NCI-H2196 treated with DMSO at 0.1 percent for 48 hours (cell line): ENCODE data around the gene CEACAM20.
"Not testable (repeated sequence)": the region's sequence is repeated elsewhere in the genome, so short reads cannot be mapped to it uniquely, and the experiment has no call there.

Source experiments
- DNase-seq: peaks from one replicate; lab custom pipeline; 2025; ENCODE audit not compliant: unreplicated experiment; lab: John Stamatoyannopoulos, UW

The CEACAM20 gene

DNA sequence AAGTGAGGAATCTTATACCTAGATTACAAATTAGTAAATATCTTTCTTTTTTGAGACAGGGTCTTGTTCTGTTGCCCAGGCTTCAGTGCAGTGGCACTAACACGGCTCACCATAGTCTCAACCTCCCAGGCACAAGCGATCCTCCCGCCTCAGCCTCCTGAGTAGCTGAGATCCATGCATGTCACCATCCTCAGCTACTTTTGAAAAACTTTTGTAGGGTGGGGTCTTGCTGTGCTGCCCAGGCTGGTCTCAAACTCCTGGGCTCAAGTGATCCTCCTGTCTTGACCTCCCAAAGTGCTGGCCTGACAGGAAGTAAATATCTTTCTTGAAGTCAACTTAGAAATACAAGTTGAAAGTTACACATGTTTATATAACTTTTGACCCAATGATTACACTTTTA is 20.0 kb upstream of the CEACAM20 start:
- no peak for DNase-seq

DNA sequence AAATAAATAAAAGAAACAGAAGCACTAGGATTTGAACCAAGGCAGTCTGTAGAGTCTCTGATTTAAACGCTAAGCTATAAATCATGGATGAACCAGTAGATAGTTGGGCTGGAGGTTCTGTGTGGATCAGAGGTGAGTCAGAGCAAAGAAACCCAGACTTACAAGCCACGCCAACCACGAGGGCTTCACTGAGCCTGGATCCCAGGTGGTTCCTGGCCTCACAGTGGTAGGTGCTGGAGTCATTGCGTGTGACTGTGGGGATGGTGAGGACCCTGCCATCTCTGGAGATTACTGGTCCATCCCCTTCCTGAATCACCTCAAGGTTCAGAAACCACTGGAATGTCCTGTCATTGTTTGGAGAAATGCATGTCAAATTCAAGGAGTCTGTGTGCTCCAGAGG is 19.3 kb upstream of the CEACAM20 start:
- DNase-seq, result no peak

DNA sequence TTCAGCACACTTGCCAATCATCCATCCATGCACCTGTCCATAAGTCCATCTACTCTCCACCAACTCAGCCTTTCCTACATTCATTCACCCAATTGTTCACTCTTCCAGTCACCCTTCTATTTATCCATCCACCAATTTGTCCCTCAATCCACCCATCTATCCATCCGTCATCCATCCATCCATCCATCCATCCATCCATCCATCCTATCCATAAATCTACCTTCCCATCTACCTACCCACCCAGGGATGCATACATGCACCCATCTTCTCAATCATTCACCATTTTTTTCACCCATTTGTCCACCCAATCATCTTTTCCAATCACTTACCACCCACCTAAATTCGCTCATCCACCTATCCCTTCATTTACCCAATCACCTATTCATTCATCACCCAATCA is 14.6 kb upstream of the CEACAM20 start:
- DNase-seq, result no peak

GRCh38 chr19:44542671-44543070 is 13.2 kb upstream of the CEACAM20 start:
- no peak for DNase-seq

- no peak for DNase-seq
Measured at GRCh38 chr19:44540736-44541135, 11.3 kb upstream of the CEACAM20 start.

- DNase-seq, result no peak
Measured at GRCh38 chr19:44539991-44540390, 10.5 kb upstream of the CEACAM20 start.

DNA sequence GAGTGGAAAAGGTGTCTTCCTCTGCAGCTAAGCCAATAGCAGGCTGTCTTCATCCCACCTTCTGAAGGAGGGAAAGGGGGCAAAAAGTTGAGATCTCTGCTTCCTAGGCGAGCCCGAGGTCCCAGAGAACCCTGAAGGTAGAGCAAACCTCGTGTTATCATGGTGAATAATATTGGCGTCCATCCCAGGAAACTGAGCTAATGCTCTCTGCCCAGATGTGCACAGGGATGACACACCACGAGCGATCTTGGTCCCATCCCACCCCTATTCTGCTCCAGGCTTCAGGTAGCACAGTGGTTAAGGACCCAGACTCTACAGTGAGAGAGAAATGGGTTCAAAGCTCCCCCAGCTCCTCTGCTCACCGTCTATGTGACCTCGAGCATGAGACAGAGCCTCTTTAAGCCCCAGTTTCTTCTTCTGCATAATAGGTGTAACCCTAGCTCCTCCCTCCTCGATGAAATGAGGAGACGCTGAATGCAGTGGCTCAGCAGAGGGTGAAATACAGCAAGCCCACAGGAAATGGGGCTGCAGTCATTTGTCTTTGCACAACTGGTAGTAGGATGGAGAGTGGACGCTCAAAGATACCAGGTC is 9.9 kb upstream of the CEACAM20 start:
- DNase-seq, result no peak

DNA sequence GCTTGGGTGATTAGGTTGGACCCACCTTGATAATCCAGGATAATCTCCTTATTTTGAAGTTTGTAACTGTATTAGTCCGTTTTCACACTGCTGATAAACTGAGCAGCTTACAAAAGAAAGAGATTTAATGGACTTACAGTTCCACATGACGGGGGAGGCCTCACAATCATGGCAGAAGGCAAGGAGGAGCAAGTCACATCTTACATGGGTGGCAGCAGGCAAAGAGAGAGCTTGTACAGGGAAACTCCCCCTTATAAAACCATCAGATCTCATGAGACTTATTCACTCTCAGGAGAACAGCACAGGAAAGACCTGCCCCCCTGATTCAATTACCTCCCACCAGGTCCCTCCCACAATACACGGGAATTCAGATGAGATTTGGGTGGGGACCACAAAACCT is 5.9 kb upstream of the CEACAM20 start:
- DNase-seq, result not testable (repeated sequence)

GRCh38 chr19:44532819-44533218 is 3.3 kb upstream of the CEACAM20 start:
- no peak for DNase-seq

DNA sequence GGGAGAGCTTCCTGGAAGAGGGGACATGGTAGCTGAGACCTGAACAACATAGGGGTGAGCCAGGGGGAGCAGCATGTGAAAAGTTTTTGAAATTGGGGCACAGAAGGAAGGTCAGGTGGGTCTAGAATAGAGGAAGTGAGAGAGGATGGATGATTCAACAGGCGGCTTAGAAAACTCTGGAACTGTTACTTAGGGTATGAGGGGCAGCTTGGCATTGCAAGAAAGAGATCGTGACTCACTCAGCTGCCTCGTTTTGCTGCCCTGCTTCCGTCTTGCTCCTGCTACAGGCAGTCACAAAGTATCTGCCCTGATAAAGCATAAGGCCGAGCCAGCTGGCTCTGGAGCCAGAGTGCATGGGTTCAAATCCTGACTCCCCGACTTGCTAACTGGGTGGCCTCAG is 1.3 kb upstream of the CEACAM20 start:
- DNase-seq, result no peak

DNA sequence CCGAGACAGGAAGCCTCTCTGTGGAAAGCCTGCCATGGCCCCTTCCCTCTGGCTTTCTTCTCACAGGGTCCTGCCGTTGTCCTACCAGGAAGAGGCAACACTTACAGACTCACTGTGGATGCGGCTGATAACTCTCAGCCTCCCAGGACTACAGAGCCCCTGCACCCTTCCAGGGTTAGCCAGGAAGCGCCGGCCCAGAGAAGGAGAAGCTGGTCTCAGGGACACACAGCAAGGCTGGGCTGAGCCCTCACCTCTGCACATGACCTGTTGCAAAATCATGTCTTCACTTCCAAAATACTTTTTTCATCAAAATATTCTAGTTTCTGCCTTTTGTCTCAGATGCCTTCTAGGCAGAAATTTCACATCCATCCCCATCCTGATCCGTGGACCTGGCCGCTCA is 1.9 kb downstream of the CEACAM20 start:
- DNase-seq, result no peak

GRCh38 chr19:44525721-44526430 is 3.6 kb downstream of the CEACAM20 start:
- DNase-seq, result no peak

GRCh38 chr19:44521370-44521769 is 8.1 kb downstream of the CEACAM20 start:
- no peak for DNase-seq

DNA sequence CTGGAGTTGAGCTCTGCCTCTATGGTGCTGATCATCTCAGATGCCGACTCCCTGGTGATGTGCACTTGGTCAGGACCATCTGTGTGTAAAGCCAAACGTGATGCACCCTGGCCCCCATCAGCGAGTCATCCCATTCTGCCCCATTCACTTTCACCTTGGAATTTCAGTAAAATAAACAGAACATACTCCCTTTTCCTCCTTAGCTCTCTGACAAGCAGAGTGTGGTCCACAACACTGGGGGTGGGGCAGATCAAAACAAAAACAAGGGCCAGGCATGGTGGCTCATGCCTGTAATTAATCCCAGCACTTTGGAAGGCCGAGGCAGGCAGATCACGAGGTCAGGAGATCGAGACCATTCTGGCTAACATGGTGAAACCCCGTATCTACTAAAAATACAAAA is 12.3 kb downstream of the CEACAM20 start:
- no peak for DNase-seq

DNA sequence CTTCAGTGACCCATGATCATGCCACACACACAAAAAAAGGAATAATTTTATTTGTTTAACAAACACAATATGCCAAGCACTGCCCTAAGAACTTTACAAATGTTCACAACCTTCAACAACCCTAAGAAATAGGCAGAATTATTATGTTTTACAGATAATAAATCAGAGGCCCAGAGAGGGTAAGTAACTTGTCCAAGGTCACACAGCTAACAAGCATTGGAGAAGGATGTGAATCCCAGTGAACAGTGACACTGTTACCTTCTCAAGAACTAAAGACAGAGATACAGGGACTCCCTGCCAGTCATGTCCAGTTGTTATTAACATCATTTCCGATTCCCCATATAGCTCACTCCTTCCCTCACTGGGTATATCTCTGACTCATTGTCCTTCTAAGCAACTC is 13.6 kb downstream of the CEACAM20 start:
- DNase-seq, result no peak

DNA sequence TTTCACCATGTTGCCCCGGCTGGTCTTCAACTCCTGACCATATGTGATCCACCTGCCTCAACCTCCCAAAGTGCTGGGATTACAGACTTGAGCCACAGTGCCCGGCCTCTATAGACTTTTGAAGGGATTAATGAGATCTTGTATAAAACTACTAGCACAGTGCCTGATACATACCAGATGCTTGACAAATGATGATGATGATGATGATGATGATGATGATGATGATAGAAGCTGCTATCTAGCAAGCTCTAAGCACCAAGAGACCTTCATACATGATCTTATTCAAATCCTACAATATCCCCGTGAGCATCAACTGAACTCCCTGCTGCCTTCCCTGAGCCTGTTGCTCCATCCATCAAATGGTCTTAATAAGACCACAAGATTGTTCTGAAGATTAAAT is 14.4 kb downstream of the CEACAM20 start:
- no peak for DNase-seq

DNA sequence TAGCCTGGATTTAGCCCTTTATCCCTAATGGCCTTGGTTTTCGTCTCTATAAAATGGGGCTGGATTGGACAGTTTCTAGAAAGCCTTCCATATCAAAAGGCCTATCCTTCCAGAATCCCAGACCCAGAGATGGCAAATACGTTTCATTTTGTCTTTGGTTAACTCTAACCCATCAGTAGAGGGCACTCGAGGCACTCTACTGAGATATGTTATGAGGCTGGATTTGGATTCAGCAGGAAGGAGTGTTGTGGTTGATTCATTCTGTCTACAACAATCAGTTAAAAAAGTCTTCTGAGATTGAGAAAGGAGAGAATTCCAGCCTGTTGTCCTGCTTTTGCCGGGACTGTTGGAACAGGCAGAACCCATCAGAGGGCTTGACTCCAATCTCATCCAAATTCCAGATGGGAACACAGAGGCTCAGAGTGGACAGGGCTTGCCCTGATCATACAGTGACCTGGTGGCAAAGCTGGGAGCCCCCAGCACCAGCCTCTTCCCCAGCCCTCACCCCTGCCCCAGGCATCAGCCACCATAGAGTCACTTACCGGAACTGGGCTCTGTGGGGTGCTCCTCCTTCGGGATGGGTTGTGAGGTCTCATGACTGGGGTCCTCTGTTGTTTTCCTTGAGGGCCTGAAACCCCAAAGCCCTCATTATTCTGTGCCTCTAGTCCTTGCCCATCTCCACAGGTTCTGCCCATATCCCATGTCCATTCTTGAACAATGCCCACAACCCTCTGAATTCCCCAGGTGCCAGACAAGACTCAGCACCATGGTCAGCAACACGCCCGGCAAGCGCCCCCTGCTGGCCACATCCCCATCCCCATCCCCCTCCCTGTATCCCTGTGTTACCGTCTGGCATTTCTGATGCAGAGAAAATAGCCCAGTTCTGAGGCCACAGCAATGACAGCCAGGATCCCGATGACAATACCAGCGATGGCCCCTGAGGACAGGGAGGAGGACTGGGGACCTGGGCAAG is 16.9 kb downstream of the CEACAM20 start:
- DNase-seq, result peak; percentile 30

- DNase-seq, result no peak
Measured at GRCh38 chr19:44509478-44509877, 20.0 kb downstream of the CEACAM20 start.

DNA sequence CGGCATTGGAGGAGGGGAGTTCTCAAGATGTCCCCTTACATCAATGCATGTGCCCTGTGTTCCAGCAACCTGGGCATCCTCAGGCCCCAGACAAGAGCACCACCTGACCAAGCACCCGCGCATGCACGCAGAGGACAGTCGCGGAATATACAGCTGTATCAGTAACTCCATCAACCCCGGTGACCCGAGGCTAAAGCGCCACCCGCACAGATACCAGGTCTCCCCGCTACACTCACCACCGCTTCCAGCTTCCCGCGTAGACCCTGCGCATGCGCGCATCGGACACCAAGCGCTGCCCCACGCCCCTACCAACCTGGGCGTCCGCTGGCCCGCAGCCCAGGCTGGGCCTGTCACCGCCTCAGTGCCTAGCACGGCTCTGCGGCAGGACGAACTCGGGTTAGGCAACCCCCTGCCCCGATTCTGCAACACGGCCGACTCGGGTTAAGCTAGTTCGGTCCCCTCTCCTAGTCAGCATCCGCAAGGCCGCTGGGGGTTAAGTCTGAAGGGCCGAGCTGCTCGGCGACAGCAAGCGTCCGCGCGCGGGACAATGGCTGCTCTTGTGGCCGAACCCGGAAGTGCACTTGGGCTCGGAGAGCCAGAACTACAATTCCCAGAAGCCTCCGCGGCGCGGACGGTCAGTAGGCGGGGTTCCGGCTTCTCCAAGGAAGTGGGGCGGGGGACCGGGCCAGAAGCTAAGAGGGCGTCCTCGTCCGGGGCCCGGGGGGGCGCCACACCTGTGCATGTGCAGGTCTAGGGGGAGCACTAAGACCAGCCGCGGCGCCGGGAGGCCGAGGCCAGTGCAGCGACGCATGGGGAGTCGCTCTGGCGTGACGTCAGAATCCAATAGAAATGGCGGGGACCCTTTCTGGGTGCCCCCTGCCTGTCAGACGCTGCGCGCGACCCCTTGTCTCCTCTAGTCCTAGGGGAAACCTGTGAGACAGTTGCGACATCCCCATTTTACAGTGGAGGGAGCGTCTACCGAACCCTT is 29.2 kb downstream of the CEACAM20 start, which contains the start of gene ZNF180:
ZNF180 (minus strand) TSS at position 561 of the 988 bp plus-strand sequence. CDS start 3,188 bp downstream, outside the sequence.
- DNase-seq, result peak; percentile 97

- no peak for DNase-seq
Measured at GRCh38 chr19:44499559-44499958, 29.9 kb downstream of the CEACAM20 start.
